Mesodermal cell (in vitro differentiated cells): ENCODE data around the gene DBH.

Experiments used
- H3K27ac ChIP-seq: 2 replicates; pipeline ENCODE4 v1.7.0; 2013; ENCODE audit warnings: mild to moderate bottlenecking, low read depth, low read length, moderate library complexity; ENCODE audit not compliant: severe bottlenecking
- H3K36me3 ChIP-seq: 2 replicates; pipeline ENCODE4 v1.7.1; 2013; ENCODE audit warnings: mild to moderate bottlenecking, low read length, moderate library complexity; ENCODE audit not compliant: control insufficient read depth, insufficient read depth
- H3K4me1 ChIP-seq: one replicate; pipeline ENCODE4 v1.7.1; 2013; ENCODE audit warnings: mild to moderate bottlenecking, low read length; ENCODE audit not compliant: insufficient read depth, control insufficient read depth, poor library complexity, severe bottlenecking
- H3K4me3 ChIP-seq: 2 replicates; pipeline ENCODE4 v1.7.0; 2013; ENCODE audit warnings: low read length, control low read depth, mild to moderate bottlenecking; ENCODE audit not compliant: insufficient read depth, poor library complexity, severe bottlenecking; ENCODE audit errors: extremely low read depth
- H3K9me3 ChIP-seq: 2 replicates; pipeline ENCODE4 v1.7.1; 2013; ENCODE audit warnings: mild to moderate bottlenecking, low read length, moderate library complexity; ENCODE audit not compliant: control insufficient read depth
- WGBS, 2 experiments: methylation state at CpG; one replicate each; pipeline ENCODE4 v1.1.5; 2013; ENCODE audit warnings: missing lambda C conversion rate in 2 of 2; ENCODE audit not compliant: insufficient coverage in 2 of 2; 5-methylcytosine and 5-hydroxymethylcytosine counted together

DBH gene

GRCh38 chr9:133612816-133613215 is 23.3 kb upstream of the DBH start:
- H3K36me3 ChIP-seq: no peaks in the 10 kb centered on the region
- no peak overlapping the region for H3K4me3 ChIP-seq
- H3K9me3 ChIP-seq: no peaks in the 10 kb centered on the region
- peaks cover 2% of the 10 kb centered on the region for H3K4me1 ChIP-seq
- H3K27ac ChIP-seq: no peak overlapping the region
- 91 to 95% methylated on average over 7 to 8 of the region's 8 CpGs for WGBS, 2 experiments

- H3K9me3 ChIP-seq: no peaks in the 10 kb centered on the region
- H3K4me3 ChIP-seq: no peak overlapping the region
- H3K36me3 ChIP-seq: no peaks in the 10 kb centered on the region
- 91% methylated on average over 15 to 16 of the region's 16 CpGs for WGBS, 2 experiments
- no peak overlapping the region for H3K27ac ChIP-seq
- peaks cover 2% of the 10 kb centered on the region for H3K4me1 ChIP-seq
Observed at GRCh38 chr9:133613432-133613831, 22.7 kb upstream of the DBH start.

GRCh38 chr9:133614056-133614455 is 22.1 kb upstream of the DBH start:
- H3K4me1 ChIP-seq: no peaks in the 10 kb centered on the region
- no peaks in the 10 kb centered on the region for H3K9me3 ChIP-seq
- H3K36me3 ChIP-seq: no peaks in the 10 kb centered on the region
- H3K4me3 ChIP-seq: no peak overlapping the region
- no peak overlapping the region for H3K27ac ChIP-seq
- 79 to 89% methylated on average over 5 to 6 of the region's 10 CpGs for WGBS, 2 experiments

GRCh38 chr9:133614678-133615077 is 21.5 kb upstream of the DBH start:
- 70 to 85% methylated on average over 3 to 5 of the region's 5 CpGs for WGBS, 2 experiments
- Histone ChIP-seq H3K4me3 (no peak overlapping the region), H3K36me3 (no peaks in the 10 kb centered on the region), H3K9me3 (no peaks in the 10 kb centered on the region), H3K4me1 (no peaks in the 10 kb centered on the region), H3K27ac (no peak overlapping the region)

- Histone ChIP-seq H3K27ac (no peak overlapping the region), H3K4me1 (no peaks in the 10 kb centered on the region), H3K36me3 (no peaks in the 10 kb centered on the region), H3K4me3 (no peak overlapping the region), H3K9me3 (no peaks in the 10 kb centered on the region)
- 65 to 76% methylated on average over 11 to 16 of the region's 16 CpGs for WGBS, 2 experiments
Observed at GRCh38 chr9:133615186-133615585, 21.0 kb upstream of the DBH start.

GRCh38 chr9:133615606-133616188 is 20.5 kb upstream of the DBH start:
- no peak overlapping the region for H3K27ac ChIP-seq
- WGBS, 2 experiments: 83 to 91% methylated on average over 10 to 12 of the region's 13 CpGs
- no peaks in the 10 kb centered on the region for H3K36me3 ChIP-seq
- no peaks in the 10 kb centered on the region for H3K9me3 ChIP-seq
- no peaks in the 10 kb centered on the region for H3K4me1 ChIP-seq
- no peak overlapping the region for H3K4me3 ChIP-seq

- Histone ChIP-seq H3K27ac (no peak overlapping the region), H3K4me1 (no peaks in the 10 kb centered on the region), H3K9me3 (no peaks in the 10 kb centered on the region), H3K36me3 (no peaks in the 10 kb centered on the region), H3K4me3 (no peak overlapping the region)
- 88 to 89% methylated on average over 7 to 11 of the region's 13 CpGs for WGBS, 2 experiments
Observed at GRCh38 chr9:133616643-133617405, 19.3 kb upstream of the DBH start.

GRCh38 chr9:133618726-133619125 is 17.4 kb upstream of the DBH start:
- WGBS, 2 experiments: 85 to 88% methylated on average over 8 to 9 of the region's 10 CpGs
- no peaks in the 10 kb centered on the region for H3K9me3 ChIP-seq
- H3K4me1 ChIP-seq: no peaks in the 10 kb centered on the region
- H3K36me3 ChIP-seq: no peaks in the 10 kb centered on the region
- no peak overlapping the region for H3K4me3 ChIP-seq
- H3K27ac ChIP-seq: no peak overlapping the region

GRCh38 chr9:133619791-133620190 is 16.4 kb upstream of the DBH start:
- H3K4me1 ChIP-seq: no peaks in the 10 kb centered on the region
- WGBS, 2 experiments: 65 to 66% methylated on average over 6 to 7 of the region's 8 CpGs
- H3K27ac ChIP-seq: no peak overlapping the region
- H3K36me3 ChIP-seq: no peaks in the 10 kb centered on the region
- H3K4me3 ChIP-seq: no peak overlapping the region
- H3K9me3 ChIP-seq: no peaks in the 10 kb centered on the region

GRCh38 chr9:133621725-133622267 is 14.4 kb upstream of the DBH start:
- Histone ChIP-seq H3K9me3 (peaks cover 14% of the 10 kb centered on the region), H3K36me3 (no peaks in the 10 kb centered on the region), H3K4me3 (no peak overlapping the region), H3K4me1 (no peaks in the 10 kb centered on the region), H3K27ac (no peak overlapping the region)
- 77 to 84% methylated on average over 9 to 11 of the region's 11 CpGs for WGBS, 2 experiments

- Histone ChIP-seq H3K36me3 (no peaks in the 10 kb centered on the region), H3K4me1 (no peaks in the 10 kb centered on the region), H3K4me3 (no peak overlapping the region), H3K9me3 (peaks cover 15% of the 10 kb centered on the region), H3K27ac (no peak overlapping the region)
- 75 to 90% methylated on average over 3 of the region's 5 CpGs for WGBS, 2 experiments
Observed at GRCh38 chr9:133622555-133622954, 13.6 kb upstream of the DBH start.
